ENCODE data around the gene APBB2.
A peak's percentile ranks its signal among the peaks of the same experiment; 100 is the strongest.

The APBB2 gene

GRCh38 chr4:41214136-41214824, at the start of gene APBB2:
APBB2 (minus strand) TSS chr4:41214542; CDS start chr4:41033254, 181,288 bp downstream.
- peak within 1 kb of the TSS; percentile 54 to 87 (median 83) for H3K4me3 ChIP-seq
- H3K27ac ChIP-seq: peak within 1 kb of the TSS; percentile 10 to 93 (median 82)

- Histone ChIP-seq H3K4me3 (no peak overlapping the region), H3K27ac (no peak overlapping the region)
Measured at GRCh38 chr4:41262198-41262597, 47.9 kb upstream of the APBB2 start.

GRCh38 chr4:41260116-41260733, 45.9 kb upstream of the APBB2 start:
- Histone ChIP-seq H3K4me3 (no peak overlapping the region), H3K27ac (no peak overlapping the region)

- no peak overlapping the region for H3K27ac ChIP-seq
- no peak overlapping the region for H3K4me3 ChIP-seq
Measured at GRCh38 chr4:41258783-41259182, 44.4 kb upstream of the APBB2 start.

- Histone ChIP-seq H3K27ac (no peak overlapping the region), H3K4me3 (peak overlapping the region; percentile 25 to 49 (median 38))
Measured at GRCh38 chr4:41257906-41258305, 43.6 kb upstream of the APBB2 start.

GRCh38 chr4:41257257-41257901, 43.0 kb upstream of the APBB2 start:
- Histone ChIP-seq H3K4me3 (peak overlapping the region; percentile 25 to 49 (median 38)), H3K27ac (no peak overlapping the region)

GRCh38 chr4:41256740-41257256, 42.5 kb upstream of the APBB2 start, which contains the start of gene UCHL1:
UCHL1 (plus strand) TSS chr4:41256928; CDS start chr4:41256977, 49 bp downstream.
- Histone ChIP-seq H3K27ac (no peak within 1 kb of the TSS), H3K4me3 (peak within 1 kb of the TSS; percentile 25 to 49 (median 38))

- Histone ChIP-seq H3K27ac (no peak overlapping the region), H3K4me3 (peak overlapping the region in 4 of 7 experiments; percentile 25 to 49 (median 42))
Measured at GRCh38 chr4:41256131-41256739, 41.9 kb upstream of the APBB2 start.

GRCh38 chr4:41245983-41246382, 31.6 kb upstream of the APBB2 start:
- Histone ChIP-seq H3K27ac (no peak overlapping the region), H3K4me3 (no peak overlapping the region)

- Histone ChIP-seq H3K4me3 (no peak overlapping the region), H3K27ac (no peak overlapping the region)
Measured at GRCh38 chr4:41241919-41242318, 27.6 kb upstream of the APBB2 start.

GRCh38 chr4:41236508-41236907, 22.2 kb upstream of the APBB2 start:
- Histone ChIP-seq H3K4me3 (no peak overlapping the region), H3K27ac (no peak overlapping the region)

GRCh38 chr4:41236032-41236431, 21.7 kb upstream of the APBB2 start:
- H3K27ac ChIP-seq: no peak overlapping the region
- H3K4me3 ChIP-seq: no peak overlapping the region

- H3K4me3 ChIP-seq: no peak overlapping the region
- H3K27ac ChIP-seq: no peak overlapping the region
Measured at GRCh38 chr4:41232856-41233255, 18.5 kb upstream of the APBB2 start.

- Histone ChIP-seq H3K27ac (no peak overlapping the region), H3K4me3 (no peak overlapping the region)
Measured at GRCh38 chr4:41232406-41232805, 18.1 kb upstream of the APBB2 start.

- H3K4me3 ChIP-seq: no peak overlapping the region
- no peak overlapping the region for H3K27ac ChIP-seq
Measured at GRCh38 chr4:41227902-41228301, 13.6 kb upstream of the APBB2 start.

- no peak overlapping the region for H3K4me3 ChIP-seq
- H3K27ac ChIP-seq: no peak overlapping the region
Measured at GRCh38 chr4:41221850-41222645, 7.7 kb upstream of the APBB2 start.

- Histone ChIP-seq H3K4me3 (no peak overlapping the region), H3K27ac (no peak overlapping the region)
Measured at GRCh38 chr4:41219421-41219950, 5.1 kb upstream of the APBB2 start.

- no peak overlapping the region for H3K27ac ChIP-seq
Measured at GRCh38 chr4:41218703-41219102, 4.4 kb upstream of the APBB2 start.

GRCh38 chr4:41217374-41217773, 3.0 kb upstream of the APBB2 start:
- H3K27ac ChIP-seq: peak overlapping the region in 3 of 21 experiments; percentile 87 to 92 (median 89)

More at GRCh38 chr4:41218703-41219102, 4.4 kb upstream of the APBB2 start:
- H3K4me3 ChIP-seq: no peak overlapping the region

More at GRCh38 chr4:41217374-41217773, 3.0 kb upstream of the APBB2 start:
- no peak overlapping the region for H3K4me3 ChIP-seq

All from skin epidermis (tissue), 12 donors.